Naive B cell (primary cell): Measurements from ENCODE around the gene LYRM9. TPM values are rescaled to one million over a fixed set of nuclear protein-coding genes. Genes with fewer than 3 reads are reported as not detected.
"Not testable (repeated sequence)": the region's sequence is repeated elsewhere in the genome, so short reads cannot be mapped to it uniquely, and the experiment has no call there.

Experiments
- ATAC-seq, 2 donors: fragments of 150-1000 bp; cut with Tn5 transposase; 2 replicates each; pipeline ENCODE4 v1.10.0; 2021; ENCODE audit warnings: low read depth in 2 of 2, mild to moderate bottlenecking in 2 of 2, moderate library complexity in 2 of 2
- DNase-seq: peaks from one replicate; pipeline ENCODE4 v3.0.0; 2022
- H3K27ac Mint-ChIP-seq, 6 donors: one replicate each; pipeline ENCODE4 v1.8.0; 2020 to 2022; ENCODE audit warnings: mild to moderate bottlenecking in 6 of 6, mixed read lengths in 6 of 6, moderate library complexity in 5 of 6, inconsistent platforms in 2 of 6
- H3K27me3 Mint-ChIP-seq, 3 donors: one replicate each; pipeline ENCODE4 v1.8.0; 2021 to 2022; ENCODE audit warnings: mixed read lengths in 3 of 3, mild to moderate bottlenecking in 1 of 3
- H3K36me3 Mint-ChIP-seq, 2 donors: one replicate each; pipeline ENCODE4 v1.8.0; 2020 to 2022; ENCODE audit warnings: mixed read lengths in 2 of 2, inconsistent platforms in 1 of 2, mild to moderate bottlenecking in 1 of 2
- H3K4me1 Mint-ChIP-seq, 3 donors: one replicate each; pipeline ENCODE4 v1.8.0; 2020 to 2022; ENCODE audit warnings: mixed read lengths in 3 of 3, inconsistent platforms in 1 of 3, mild to moderate bottlenecking in 1 of 3, moderate library complexity in 1 of 3
- H3K4me3 Mint-ChIP-seq, 8 donors: one replicate each; pipeline ENCODE4 v1.8.0; 2020 to 2022; ENCODE audit warnings: mild to moderate bottlenecking in 8 of 8, mixed read lengths in 8 of 8, moderate library complexity in 8 of 8, inconsistent platforms in 2 of 8
- H3K9me3 Mint-ChIP-seq, 7 donors: one replicate each; pipeline ENCODE4 v1.8.0; 2020 to 2022; ENCODE audit warnings: mixed read lengths in 7 of 7, mild to moderate bottlenecking in 5 of 7, inconsistent platforms in 2 of 7, moderate library complexity in 1 of 7
- polyA plus RNA-seq, 6 donors: library from polyadenylated mRNA; unstranded; fragments of 300-500 nt; fragmentation: Illumina TruSeq; gene quantifications; one replicate each; pipeline ENCODE4 v1.2.3, GENCODE V29; 2021; ENCODE audit warnings: low read depth in 6 of 6

LYRM9 gene
- polyA plus RNA-seq, 6 donors from 2014 or later: 16.7 to 29.0 (median 25.3) TPM

- Mint-ChIP-seq H3K27ac (no peak overlapping the region), H3K27me3 (peaks cover 7 to 32% (median 23%) of the 10 kb centered on the region in 3 donors), H3K36me3 (no peaks in the 10 kb centered on the region), H3K9me3 (peaks cover 0 to 2% (median 0%) of the 10 kb centered on the region in 7 donors), H3K4me1 (peaks cover 0 to under 1% (median 0%) of the 10 kb centered on the region in 3 donors), H3K4me3 (no peak overlapping the region)
- DNase-seq (no peak), ATAC-seq (no peak)
Measured at GRCh38 chr17:27899525-27899924, 6.4 kb upstream of the LYRM9 start.

- H3K4me1 Mint-ChIP-seq: peaks cover 11 to 13% (median 11%) of the 10 kb centered on the region in 3 donors
- peaks cover 0 to 2% (median 0%) of the 10 kb centered on the region in 7 donors for H3K9me3 Mint-ChIP-seq
- peaks cover 7 to 22% (median 16%) of the 10 kb centered on the region in 3 donors for H3K27me3 Mint-ChIP-seq
- DNase-seq (no peak), ATAC-seq (no peak)
- no peak overlapping the region for H3K27ac Mint-ChIP-seq
- no peak overlapping the region for H3K4me3 Mint-ChIP-seq
- no peaks in the 10 kb centered on the region for H3K36me3 Mint-ChIP-seq
Measured at GRCh38 chr17:27898096-27898495, 4.9 kb upstream of the LYRM9 start.

GRCh38 chr17:27896701-27897100 lies 3.5 kb upstream of the LYRM9 start:
- H3K36me3 Mint-ChIP-seq: no peaks in the 10 kb centered on the region
- H3K4me1 Mint-ChIP-seq: peaks cover 15 to 19% (median 15%) of the 10 kb centered on the region in 3 donors
- DNase-seq: no peak
- H3K27ac Mint-ChIP-seq: no peak overlapping the region
- peaks cover 7 to 22% (median 16%) of the 10 kb centered on the region in 3 donors for H3K27me3 Mint-ChIP-seq
- H3K4me3 Mint-ChIP-seq: no peak overlapping the region
- H3K9me3 Mint-ChIP-seq: peaks cover 0 to 2% (median 0%) of the 10 kb centered on the region in 7 donors
- ATAC-seq: no peak

GRCh38 chr17:27895940-27896535 lies 2.9 kb upstream of the LYRM9 start:
- H3K27me3 Mint-ChIP-seq: peaks cover 7 to 22% (median 16%) of the 10 kb centered on the region in 3 donors
- no peak overlapping the region for H3K4me3 Mint-ChIP-seq
- peaks cover 0 to 2% (median 0%) of the 10 kb centered on the region in 7 donors for H3K9me3 Mint-ChIP-seq
- DNase-seq (no peak), ATAC-seq (no peak)
- H3K36me3 Mint-ChIP-seq: no peaks in the 10 kb centered on the region
- no peak overlapping the region for H3K27ac Mint-ChIP-seq
- peaks cover 15 to 25% (median 16%) of the 10 kb centered on the region in 3 donors for H3K4me1 Mint-ChIP-seq

- no peak overlapping the region for H3K4me3 Mint-ChIP-seq
- H3K9me3 Mint-ChIP-seq: no peaks in the 10 kb centered on the region
- peaks cover 7 to 22% (median 16%) of the 10 kb centered on the region in 3 donors for H3K27me3 Mint-ChIP-seq
- ATAC-seq (no peak), DNase-seq (no peak)
- H3K4me1 Mint-ChIP-seq: peaks cover 15 to 28% (median 20%) of the 10 kb centered on the region in 3 donors
- no peaks in the 10 kb centered on the region for H3K36me3 Mint-ChIP-seq
- no peak overlapping the region for H3K27ac Mint-ChIP-seq
Measured at GRCh38 chr17:27895123-27895895, 2.1 kb upstream of the LYRM9 start.

GRCh38 chr17:27893841-27894503 lies 807 bp upstream of the LYRM9 start:
- H3K27me3 Mint-ChIP-seq: peaks cover under 1 to 22% (median 12%) of the 10 kb centered on the region in 3 donors
- ATAC-seq (no peak), DNase-seq (no peak)
- peaks cover 15 to 28% (median 24%) of the 10 kb centered on the region in 3 donors for H3K4me1 Mint-ChIP-seq
- no peaks in the 10 kb centered on the region for H3K9me3 Mint-ChIP-seq
- peak overlapping the region; percentile 62 to 92 (median 87) for H3K4me3 Mint-ChIP-seq
- peak overlapping the region in 3 of 6 donors; percentile 52 to 67 (median 56) for H3K27ac Mint-ChIP-seq
- H3K36me3 Mint-ChIP-seq: no peaks in the 10 kb centered on the region

GRCh38 chr17:27892542-27892865 lies 661 bp downstream of the LYRM9 start:
- Mint-ChIP-seq H3K4me1 (peaks cover 15 to 34% (median 24%) of the 10 kb centered on the region in 3 donors), H3K9me3 (no peaks in the 10 kb centered on the region), H3K4me3 (peak overlapping the region; percentile 81 to 92 (median 90)), H3K36me3 (no peaks in the 10 kb centered on the region), H3K27ac (peak overlapping the region in 3 of 6 donors; percentile 10 to 77 (median 57)), H3K27me3 (peaks cover 0 to 22% (median 8%) of the 10 kb centered on the region in 3 donors)
- no peak for DNase-seq
- ATAC-seq: no peak

GRCh38 chr17:27891841-27892240 lies 1.3 kb downstream of the LYRM9 start:
- Mint-ChIP-seq H3K36me3 (no peaks in the 10 kb centered on the region), H3K9me3 (no peaks in the 10 kb centered on the region), H3K27ac (peak overlapping the region in 1 of 6 donors; percentile 57), H3K27me3 (peaks cover 0 to 16% (median 2%) of the 10 kb centered on the region in 3 donors), H3K4me3 (peak overlapping the region in 6 of 8 donors; percentile 3 to 90 (median 88)), H3K4me1 (peaks cover 15 to 34% (median 24%) of the 10 kb centered on the region in 3 donors)
- no peak for DNase-seq
- no peak for ATAC-seq

- H3K27ac Mint-ChIP-seq: no peak overlapping the region
- ATAC-seq: no peak
- H3K9me3 Mint-ChIP-seq: no peaks in the 10 kb centered on the region
- DNase-seq: no peak
- H3K4me3 Mint-ChIP-seq: peak overlapping the region in 1 of 8 donors; percentile 15
- H3K36me3 Mint-ChIP-seq: no peaks in the 10 kb centered on the region
- peaks cover 15 to 34% (median 24%) of the 10 kb centered on the region in 3 donors for H3K4me1 Mint-ChIP-seq
- no peaks in the 10 kb centered on the region for H3K27me3 Mint-ChIP-seq
Measured at GRCh38 chr17:27889711-27890251, 3.4 kb downstream of the LYRM9 start.

GRCh38 chr17:27888945-27889344 lies 4.2 kb downstream of the LYRM9 start:
- Mint-ChIP-seq H3K36me3 (no peaks in the 10 kb centered on the region), H3K4me1 (peaks cover 10 to 28% (median 19%) of the 10 kb centered on the region in 3 donors), H3K9me3 (no peaks in the 10 kb centered on the region), H3K27me3 (peaks cover 0 to 7% (median 0%) of the 10 kb centered on the region in 3 donors), H3K4me3 (peak overlapping the region in 1 of 8 donors; percentile 16), H3K27ac (peak overlapping the region in 2 of 6 donors; percentile 81 to 85)
- DNase-seq: no peak
- no peak for ATAC-seq

- Mint-ChIP-seq H3K27ac (peak overlapping the region in 1 of 6 donors; percentile 25), H3K36me3 (no peaks in the 10 kb centered on the region), H3K27me3 (peaks cover 0 to 7% (median 0%) of the 10 kb centered on the region in 3 donors), H3K4me3 (peak overlapping the region in 1 of 8 donors; percentile 5), H3K9me3 (no peaks in the 10 kb centered on the region), H3K4me1 (peaks cover 4 to 22% (median 13%) of the 10 kb centered on the region in 3 donors)
- ATAC-seq (no peak), DNase-seq (no peak)
Measured at GRCh38 chr17:27888067-27888466, 5.1 kb downstream of the LYRM9 start.

GRCh38 chr17:27886348-27886906 lies 6.7 kb downstream of the LYRM9 start:
- not testable (repeated sequence) for H3K27me3 Mint-ChIP-seq, ATAC-seq, H3K4me3 Mint-ChIP-seq, H3K36me3 Mint-ChIP-seq, DNase-seq, H3K27ac Mint-ChIP-seq, H3K9me3 Mint-ChIP-seq
- H3K4me1 Mint-ChIP-seq: peaks cover 0 to 13% (median 9%) of the 10 kb centered on the region in 3 donors
